AG09319 (cell line): ENCODE data around the gene FUBP3.
"Not testable (repeated sequence)": the region's sequence is repeated elsewhere in the genome, so short reads cannot be mapped to it uniquely, and the experiment has no call there.

ENCODE experiments used
- DNase-seq: peaks from one replicate; pipeline ENCODE4 v3.0.0-alpha.2; 2010; ENCODE audit warnings: low read depth; ENCODE audit errors: extremely low read depth
- TF ChIP-seq, protein P1 (sequence below): IDR thresholded peaks from 2 replicates; pipeline ENCODE4 v1.5.1; 2011; ENCODE audit warnings: low read depth, mild to moderate bottlenecking, inconsistent platforms, low read length, moderate library complexity

The FUBP3 gene

DNA sequence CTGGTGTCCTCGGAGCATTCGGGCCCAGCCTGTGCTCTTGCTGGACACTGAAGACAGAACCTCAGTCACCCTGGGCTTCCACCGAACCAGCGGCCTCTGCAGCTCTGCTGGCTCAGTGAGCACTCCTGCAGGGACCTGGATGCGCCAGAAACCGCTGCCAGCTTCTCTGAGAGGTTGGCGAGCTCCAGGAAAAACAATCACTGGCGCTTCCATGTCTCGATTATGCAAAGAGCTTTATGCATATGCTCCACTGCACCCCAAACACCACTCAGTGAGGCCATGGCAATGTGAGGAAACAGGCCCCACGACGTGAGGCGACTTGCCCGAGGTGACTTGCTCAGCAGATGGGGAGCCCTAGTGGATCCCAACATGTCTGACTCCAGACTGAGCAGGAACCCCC, 96.0 kb downstream of the FUBP3 start:
- TF ChIP-seq, protein P1, sequence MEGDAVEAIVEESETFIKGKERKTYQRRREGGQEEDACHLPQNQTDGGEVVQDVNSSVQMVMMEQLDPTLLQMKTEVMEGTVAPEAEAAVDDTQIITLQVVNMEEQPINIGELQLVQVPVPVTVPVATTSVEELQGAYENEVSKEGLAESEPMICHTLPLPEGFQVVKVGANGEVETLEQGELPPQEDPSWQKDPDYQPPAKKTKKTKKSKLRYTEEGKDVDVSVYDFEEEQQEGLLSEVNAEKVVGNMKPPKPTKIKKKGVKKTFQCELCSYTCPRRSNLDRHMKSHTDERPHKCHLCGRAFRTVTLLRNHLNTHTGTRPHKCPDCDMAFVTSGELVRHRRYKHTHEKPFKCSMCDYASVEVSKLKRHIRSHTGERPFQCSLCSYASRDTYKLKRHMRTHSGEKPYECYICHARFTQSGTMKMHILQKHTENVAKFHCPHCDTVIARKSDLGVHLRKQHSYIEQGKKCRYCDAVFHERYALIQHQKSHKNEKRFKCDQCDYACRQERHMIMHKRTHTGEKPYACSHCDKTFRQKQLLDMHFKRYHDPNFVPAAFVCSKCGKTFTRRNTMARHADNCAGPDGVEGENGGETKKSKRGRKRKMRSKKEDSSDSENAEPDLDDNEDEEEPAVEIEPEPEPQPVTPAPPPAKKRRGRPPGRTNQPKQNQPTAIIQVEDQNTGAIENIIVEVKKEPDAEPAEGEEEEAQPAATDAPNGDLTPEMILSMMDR = no peak
- DNase-seq = no peak

DNA sequence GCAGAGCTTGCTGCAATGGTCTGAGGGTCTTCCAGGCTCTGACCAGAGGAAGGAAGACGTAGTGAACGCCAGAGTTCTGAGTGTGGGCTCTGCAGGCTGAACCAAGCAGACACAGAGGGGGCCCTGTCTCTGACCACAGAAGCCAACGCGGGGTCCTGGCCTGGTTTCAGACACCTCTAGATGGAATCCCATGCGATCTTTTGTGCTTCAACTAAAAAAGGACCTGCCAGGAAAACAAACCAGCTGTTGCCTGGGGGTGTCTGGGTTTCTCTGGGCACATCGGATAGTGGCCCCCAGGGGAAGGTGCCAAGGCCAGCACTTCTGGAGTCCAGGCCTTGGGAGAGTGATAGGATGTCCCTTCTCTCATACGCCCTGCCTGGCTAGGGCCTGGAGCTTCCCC, 97.9 kb downstream of the FUBP3 start:
- TF ChIP-seq, protein P1 = no peak
- no peak for DNase-seq

DNA sequence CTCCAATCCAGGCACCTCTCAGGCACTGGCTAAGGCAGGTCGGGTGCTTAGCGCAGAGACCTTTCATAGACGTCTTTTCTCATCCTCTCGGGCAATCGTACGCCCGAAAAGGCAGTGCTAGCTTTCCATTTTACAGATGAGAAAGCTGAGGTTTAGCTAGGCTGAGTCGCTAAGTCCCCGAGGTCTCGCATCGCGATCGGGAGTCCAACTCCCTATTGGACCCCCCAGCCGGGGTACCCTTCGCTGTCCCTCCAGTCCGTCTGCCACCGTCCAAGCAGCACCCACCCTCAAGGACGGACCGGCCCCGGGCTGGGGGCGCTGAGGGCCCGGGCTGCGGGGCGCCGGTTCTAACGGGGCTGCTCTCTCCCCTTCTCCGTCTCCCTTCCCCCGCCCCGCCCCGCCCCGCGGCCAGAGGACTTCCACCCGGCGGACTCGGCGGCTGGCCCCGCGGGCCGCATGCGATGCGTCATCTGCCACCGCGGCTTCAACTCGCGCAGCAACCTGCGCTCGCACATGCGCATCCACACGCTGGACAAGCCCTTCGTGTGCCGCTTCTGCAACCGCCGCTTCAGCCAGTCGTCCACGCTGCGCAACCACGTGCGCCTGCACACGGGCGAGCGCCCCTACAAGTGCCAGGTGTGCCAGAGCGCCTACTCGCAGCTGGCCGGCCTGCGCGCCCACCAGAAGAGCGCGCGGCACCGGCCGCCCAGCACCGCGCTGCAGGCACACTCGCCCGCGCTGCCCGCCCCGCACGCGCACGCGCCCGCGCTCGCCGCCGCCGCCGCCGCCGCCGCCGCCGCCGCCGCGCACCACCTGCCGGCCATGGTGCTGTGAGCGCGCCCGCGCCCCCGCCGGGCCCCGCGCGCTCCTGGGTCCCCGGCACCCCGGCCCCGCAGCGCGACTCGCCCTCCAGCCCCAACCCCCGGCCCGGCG, 101.7 kb downstream of the FUBP3 start:
- TF ChIP-seq, protein P1 = no peak
- peak; percentile 30 for DNase-seq

DNA sequence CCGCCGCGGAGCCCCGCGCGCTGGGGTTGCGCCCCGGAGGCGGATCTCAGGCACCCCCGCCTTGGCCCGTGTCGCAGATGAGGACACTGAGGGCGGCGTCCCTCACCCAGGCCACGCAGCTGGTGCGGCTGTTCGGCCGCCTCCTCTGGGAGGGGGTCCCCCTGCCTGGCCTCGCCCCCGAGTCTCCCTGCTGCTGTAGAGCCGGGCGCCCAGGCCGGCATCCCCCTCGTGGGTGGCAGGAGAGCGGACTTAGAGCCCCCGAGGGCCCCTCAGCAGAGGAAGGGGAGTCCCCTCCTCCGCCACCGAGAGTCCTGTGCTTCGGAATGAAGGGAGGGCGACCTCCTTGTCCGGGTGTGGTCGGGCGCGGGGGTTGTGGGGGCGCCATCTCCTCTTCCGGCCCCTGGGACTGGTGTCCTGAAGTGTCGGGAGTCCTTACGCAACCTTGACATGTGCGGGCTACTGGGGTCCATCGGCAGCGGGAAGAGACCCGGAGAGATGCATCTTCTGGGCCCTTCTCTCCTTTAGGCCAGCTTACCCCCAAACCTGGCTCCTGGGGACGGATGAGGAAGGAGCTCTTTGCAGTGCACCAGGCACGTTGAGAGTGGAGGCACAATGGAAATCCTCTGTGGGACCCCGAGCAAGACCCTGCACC, 102.5 kb downstream of the FUBP3 start:
- no peak for DNase-seq

DNA sequence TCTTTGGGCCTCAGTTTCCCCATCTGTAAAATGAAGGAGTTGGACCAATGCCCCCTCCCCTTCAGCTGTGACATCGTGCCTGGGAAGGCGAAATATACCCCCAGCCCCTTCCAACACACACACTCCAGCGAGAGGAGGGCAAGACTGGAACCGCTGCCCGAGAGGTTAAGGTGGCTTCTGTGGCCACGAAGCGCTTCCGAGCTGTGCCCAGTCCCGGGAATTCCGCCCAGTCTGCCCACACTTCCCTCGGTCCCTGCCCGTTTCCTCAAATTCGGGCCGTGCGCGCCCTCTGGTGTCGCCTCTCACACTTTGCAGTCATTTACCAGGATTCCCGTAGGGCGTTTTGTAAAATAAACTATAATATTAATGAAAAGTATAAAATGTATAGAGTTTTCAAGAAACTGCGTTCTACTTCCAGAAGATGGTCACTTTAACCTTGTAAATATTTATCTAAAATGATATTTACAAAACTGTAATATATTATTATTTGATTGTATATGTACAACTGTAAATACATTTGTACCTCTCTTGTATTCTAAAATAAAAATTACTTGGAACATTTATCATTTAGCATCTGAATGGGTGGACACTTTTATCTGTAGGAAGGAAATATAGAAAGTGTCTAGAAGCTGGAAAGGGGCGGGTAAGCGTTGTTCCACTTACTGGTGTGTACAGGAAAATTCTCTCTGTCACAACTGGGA, 103.2 kb downstream of the FUBP3 start:
- DNase-seq = peak; percentile 36
- TF ChIP-seq, protein P1 = peak; percentile 90

More for the DNA sequence above, 102.5 kb downstream of the FUBP3 start:
- TF ChIP-seq, protein P1 = no peak

DNA sequence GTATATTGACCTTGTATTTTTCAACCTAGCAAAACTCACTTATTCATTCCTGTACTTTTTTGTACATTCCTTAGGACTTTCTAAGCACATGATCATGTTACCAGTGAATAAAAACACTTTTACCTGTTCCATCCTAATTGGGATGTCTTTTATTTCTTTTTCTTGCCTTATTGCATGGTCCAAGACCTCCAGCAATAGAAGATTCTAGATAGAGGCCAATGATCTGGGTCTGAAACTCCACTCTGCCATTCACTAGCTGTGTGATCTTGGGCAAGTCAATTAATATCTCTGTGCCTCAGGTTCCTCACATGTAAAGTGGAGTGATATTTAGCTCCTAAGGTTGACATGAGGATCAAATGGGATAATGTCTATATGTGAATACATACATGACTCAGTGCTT, 105.7 kb downstream of the FUBP3 start:
- TF ChIP-seq, protein P1 = no peak
- no peak for DNase-seq

DNA sequence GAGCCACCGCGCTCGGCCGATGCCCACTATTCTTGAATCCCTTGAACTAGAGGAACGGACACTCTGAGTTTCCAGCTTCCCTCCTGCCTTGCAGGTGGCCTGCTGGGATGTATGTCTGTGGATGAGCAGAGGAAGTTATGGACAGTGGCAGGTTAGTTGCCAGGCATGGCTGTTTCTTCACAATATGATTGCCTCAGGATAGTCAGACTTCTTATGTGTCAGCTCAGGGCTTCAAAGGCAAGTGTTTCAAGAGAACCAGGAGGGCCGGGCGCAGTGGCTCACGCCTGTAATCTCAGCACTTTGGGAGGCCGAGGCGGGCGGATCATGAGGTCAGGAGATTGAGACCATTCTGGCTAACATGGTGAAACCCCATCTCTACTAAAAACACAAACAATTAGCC, 106.6 kb downstream of the FUBP3 start:
- not testable (repeated sequence) for DNase-seq
